Measurements from ENCODE around the gene APOA5.

DNA sequence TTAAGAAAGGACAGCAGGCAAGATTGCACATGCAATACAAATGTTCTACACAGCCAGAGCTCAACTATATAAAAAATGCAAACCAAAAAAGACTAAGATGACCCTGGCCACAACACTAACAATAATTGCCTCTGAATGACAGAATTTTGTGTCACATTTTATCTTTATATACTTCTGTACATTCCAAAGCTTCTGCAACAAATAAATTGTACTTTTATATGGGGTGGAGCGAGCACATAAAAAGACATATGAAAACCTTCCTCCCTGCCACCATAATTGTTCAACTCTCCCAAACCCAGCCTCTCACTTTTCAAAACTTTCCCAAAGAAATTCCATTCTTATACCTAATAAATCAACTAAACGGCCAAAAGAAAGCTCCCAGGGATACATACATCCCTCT, 29.5 kb downstream of the APOA5 start:
- TF ChIP-seq, protein P1, sequence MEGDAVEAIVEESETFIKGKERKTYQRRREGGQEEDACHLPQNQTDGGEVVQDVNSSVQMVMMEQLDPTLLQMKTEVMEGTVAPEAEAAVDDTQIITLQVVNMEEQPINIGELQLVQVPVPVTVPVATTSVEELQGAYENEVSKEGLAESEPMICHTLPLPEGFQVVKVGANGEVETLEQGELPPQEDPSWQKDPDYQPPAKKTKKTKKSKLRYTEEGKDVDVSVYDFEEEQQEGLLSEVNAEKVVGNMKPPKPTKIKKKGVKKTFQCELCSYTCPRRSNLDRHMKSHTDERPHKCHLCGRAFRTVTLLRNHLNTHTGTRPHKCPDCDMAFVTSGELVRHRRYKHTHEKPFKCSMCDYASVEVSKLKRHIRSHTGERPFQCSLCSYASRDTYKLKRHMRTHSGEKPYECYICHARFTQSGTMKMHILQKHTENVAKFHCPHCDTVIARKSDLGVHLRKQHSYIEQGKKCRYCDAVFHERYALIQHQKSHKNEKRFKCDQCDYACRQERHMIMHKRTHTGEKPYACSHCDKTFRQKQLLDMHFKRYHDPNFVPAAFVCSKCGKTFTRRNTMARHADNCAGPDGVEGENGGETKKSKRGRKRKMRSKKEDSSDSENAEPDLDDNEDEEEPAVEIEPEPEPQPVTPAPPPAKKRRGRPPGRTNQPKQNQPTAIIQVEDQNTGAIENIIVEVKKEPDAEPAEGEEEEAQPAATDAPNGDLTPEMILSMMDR (IDR thresholded peaks at IDR 0.05) = no peak
- no peak for TF ChIP-seq POLR2A (IDR thresholded peaks at IDR 0.05)
